ENCODE measurements around the gene CCDC59.

The CCDC59 gene

GRCh38 chr12:82358200-82359114 lies at the start of gene CCDC59, which contains the start of gene METTL25:
TSS of gene CCDC59 (minus strand) at chr12:82358387. CDS start at chr12:82358376, 11 bp downstream.
TSS of gene METTL25 (plus strand) at chr12:82358529. CDS start at chr12:82358566, 37 bp downstream.
- H3K4me3 ChIP-seq (ENCODE audit: severe bottlenecking), result peak within 1 kb of the TSS; percentile 95
- DNase-seq (ENCODE audit: low spot score), result peak; percentile 95

GRCh38 chr12:82407481-82407880 lies 49.3 kb upstream of the CCDC59 start:
- no peaks in the 10 kb centered on the region for H3K36me3 ChIP-seq (ENCODE audit: low read depth)
- ATAC-seq (ENCODE audit: low read depth), result no peak
- H3K4me3 ChIP-seq (ENCODE audit: severe bottlenecking), result no peak overlapping the region
- H3K4me1 ChIP-seq (ENCODE audit: insufficient read depth, poor library complexity, severe bottlenecking), result peaks cover 12% of the 10 kb centered on the region
- H3K27ac ChIP-seq (ENCODE audit: poor library complexity, severe bottlenecking), result no peak overlapping the region
- no peak for TF ChIP-seq CTCF (IDR thresholded peaks at IDR 0.05; ENCODE audit: poor library complexity, severe bottlenecking)
- no peaks in the 10 kb centered on the region for H3K9me3 ChIP-seq (ENCODE audit: severe bottlenecking)
- no peak for DNase-seq (ENCODE audit: low spot score)
- H3K27me3 ChIP-seq (ENCODE audit: insufficient read depth, poor library complexity, severe bottlenecking), result no peaks in the 10 kb centered on the region

More at GRCh38 chr12:82358200-82359114, at the start of gene CCDC59, which contains the start of gene METTL25:
- peaks cover 39% of the 10 kb centered on the region for H3K36me3 ChIP-seq (ENCODE audit: low read depth)
- peak within 1 kb of the TSS; percentile 53 for H3K27ac ChIP-seq (ENCODE audit: poor library complexity, severe bottlenecking)
- peak; percentile 99 for TF ChIP-seq CTCF (IDR thresholded peaks at IDR 0.05; ENCODE audit: poor library complexity, severe bottlenecking)
- no peaks in the 10 kb centered on the region for H3K27me3 ChIP-seq (ENCODE audit: insufficient read depth, poor library complexity, severe bottlenecking)
- ATAC-seq (ENCODE audit: low read depth), result peak; percentile 93
- no peaks in the 10 kb centered on the region for H3K9me3 ChIP-seq (ENCODE audit: severe bottlenecking)
- peaks cover 20% of the 10 kb centered on the region for H3K4me1 ChIP-seq (ENCODE audit: insufficient read depth, poor library complexity, severe bottlenecking)

- Histone ChIP-seq H3K9me3 (ENCODE audit: severe bottlenecking) (no peaks in the 10 kb centered on the region), H3K4me1 (ENCODE audit: insufficient read depth, poor library complexity, severe bottlenecking) (peaks cover 7% of the 10 kb centered on the region), H3K27ac (ENCODE audit: poor library complexity, severe bottlenecking) (no peak overlapping the region), H3K4me3 (ENCODE audit: severe bottlenecking) (no peak overlapping the region), H3K36me3 (ENCODE audit: low read depth) (no peaks in the 10 kb centered on the region), H3K27me3 (ENCODE audit: insufficient read depth, poor library complexity, severe bottlenecking) (no peaks in the 10 kb centered on the region)
- ATAC-seq (ENCODE audit: low read depth) (no peak), DNase-seq (ENCODE audit: low spot score) (no peak)
- TF ChIP-seq CTCF (IDR thresholded peaks at IDR 0.05; ENCODE audit: poor library complexity, severe bottlenecking), result no peak
Observed at GRCh38 chr12:82406651-82407050, 48.5 kb upstream of the CCDC59 start.

GRCh38 chr12:82400819-82401218 lies 42.6 kb upstream of the CCDC59 start:
- Histone ChIP-seq H3K27me3 (ENCODE audit: insufficient read depth, poor library complexity, severe bottlenecking) (no peaks in the 10 kb centered on the region), H3K4me1 (ENCODE audit: insufficient read depth, poor library complexity, severe bottlenecking) (no peaks in the 10 kb centered on the region), H3K9me3 (ENCODE audit: severe bottlenecking) (no peaks in the 10 kb centered on the region), H3K4me3 (ENCODE audit: severe bottlenecking) (no peak overlapping the region), H3K27ac (ENCODE audit: poor library complexity, severe bottlenecking) (no peak overlapping the region), H3K36me3 (ENCODE audit: low read depth) (no peaks in the 10 kb centered on the region)
- no peak for TF ChIP-seq CTCF (IDR thresholded peaks at IDR 0.05; ENCODE audit: poor library complexity, severe bottlenecking)
- ATAC-seq (ENCODE audit: low read depth), result no peak
- no peak for DNase-seq (ENCODE audit: low spot score)

- DNase-seq (ENCODE audit: low spot score), result no peak
- no peaks in the 10 kb centered on the region for H3K36me3 ChIP-seq (ENCODE audit: low read depth)
- no peak for ATAC-seq (ENCODE audit: low read depth)
- no peak overlapping the region for H3K27ac ChIP-seq (ENCODE audit: poor library complexity, severe bottlenecking)
- TF ChIP-seq CTCF (IDR thresholded peaks at IDR 0.05; ENCODE audit: poor library complexity, severe bottlenecking), result no peak
- H3K4me3 ChIP-seq (ENCODE audit: severe bottlenecking), result no peak overlapping the region
- no peaks in the 10 kb centered on the region for H3K27me3 ChIP-seq (ENCODE audit: insufficient read depth, poor library complexity, severe bottlenecking)
- H3K4me1 ChIP-seq (ENCODE audit: insufficient read depth, poor library complexity, severe bottlenecking), result no peaks in the 10 kb centered on the region
- H3K9me3 ChIP-seq (ENCODE audit: severe bottlenecking), result no peaks in the 10 kb centered on the region
Observed at GRCh38 chr12:82398879-82399278, 40.7 kb upstream of the CCDC59 start.
